ENCODE data around the gene IRAK1. TPM values are rescaled to one million over a fixed set of nuclear protein-coding genes. Genes with fewer than 3 reads are reported as not detected.

The IRAK1 gene
- total and polyA plus RNA-seq, 12 donors: 18.2 to 59.0 (median 27.1) TPM

GRCh38 chrX:154058214-154058997 lies 38.7 kb upstream of the IRAK1 start:
- intact Hi-C loops (cut with DNase I): loop anchor here in 1 of 10 donors (2.0 kb wide), 1 partner anchor 20 kb away; no protein-coding TSS in a partner anchor
- Histone ChIP-seq H3K9me3 (no peaks in the 10 kb centered on the region), H3K27me3 (peaks cover 0 to 57% (median 0%) of the 10 kb centered on the region in 7 donors), H3K4me3 (no peak overlapping the region), H3K36me3 (peaks cover 0 to 25% (median 0%) of the 10 kb centered on the region in 9 donors), H3K27ac (peak overlapping the region in 1 of 10 donors; percentile 6), H3K4me1 (peaks cover 6 to 70% (median 50%) of the 10 kb centered on the region in 9 donors)
- TF ChIP-seq CTCF (IDR thresholded peaks at IDR 0.05): no peak
- no peak for DNase-seq
- ATAC-seq: peak in 1 of 8 donors; percentile 10
- 73 to 79% methylated on average over 11 of the region's 11 CpGs for WGBS, 2 donors

GRCh38 chrX:154057791-154058190 lies 38.1 kb upstream of the IRAK1 start:
- ATAC-seq: no peak
- H3K4me1 ChIP-seq: peaks cover 6 to 64% (median 48%) of the 10 kb centered on the region in 9 donors
- TF ChIP-seq CTCF (IDR thresholded peaks at IDR 0.05): no peak
- H3K36me3 ChIP-seq: peaks cover 0 to 31% (median 0%) of the 10 kb centered on the region in 9 donors
- intact Hi-C loops (cut with DNase I): loop anchor here in 1 of 10 donors (2.0 kb wide), 1 partner anchor 21 kb away; no protein-coding TSS in a partner anchor
- H3K27me3 ChIP-seq: peaks cover 0 to 62% (median 0%) of the 10 kb centered on the region in 7 donors
- H3K9me3 ChIP-seq: no peaks in the 10 kb centered on the region
- no peak for DNase-seq
- 88 to 100% methylated on average over 1 of the region's 1 CpG for WGBS, 2 donors
- no peak overlapping the region for H3K27ac ChIP-seq
- H3K4me3 ChIP-seq: no peak overlapping the region

DNA sequence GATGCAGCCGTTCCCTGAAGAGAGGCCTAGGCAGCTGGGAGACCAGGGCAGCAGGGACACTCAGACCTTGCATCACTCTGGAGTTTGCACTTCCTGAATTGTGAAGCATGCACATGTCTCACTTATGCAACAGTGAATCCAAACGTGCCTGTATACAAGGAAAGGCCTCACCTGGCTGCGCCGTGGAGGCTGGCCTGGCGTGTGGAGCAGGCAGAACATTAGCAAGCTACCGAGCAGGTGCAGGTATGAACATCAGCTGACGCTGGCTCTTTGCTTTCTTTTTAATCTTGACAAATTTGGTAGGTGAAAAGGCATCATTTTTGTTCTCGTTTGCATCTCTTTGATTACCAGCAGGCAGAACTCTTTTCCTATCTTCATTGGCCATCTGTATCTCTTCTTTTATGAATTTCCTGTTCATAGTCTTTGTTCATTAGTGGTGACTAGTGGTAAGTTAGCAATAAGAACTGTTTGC lies 37.1 kb upstream of the IRAK1 start:
- intact Hi-C loops (cut with DNase I): no loop called here
- H3K4me1 ChIP-seq: peaks cover 6 to 56% (median 45%) of the 10 kb centered on the region in 9 donors
- peaks cover 0 to 71% (median 0%) of the 10 kb centered on the region in 7 donors for H3K27me3 ChIP-seq
- peaks cover 0 to 32% (median 0%) of the 10 kb centered on the region in 9 donors for H3K36me3 ChIP-seq
- no peak for TF ChIP-seq CTCF (IDR thresholded peaks at IDR 0.05)
- no peaks in the 10 kb centered on the region for H3K9me3 ChIP-seq
- no peak overlapping the region for H3K4me3 ChIP-seq
- DNase-seq: no peak
- peak in 1 of 8 donors; percentile 56 for ATAC-seq
- peak overlapping the region in 2 of 10 donors; percentile 5 to 31 for H3K27ac ChIP-seq
- WGBS, 2 donors: 59 to 68% methylated on average over 8 of the region's 8 CpGs

DNA sequence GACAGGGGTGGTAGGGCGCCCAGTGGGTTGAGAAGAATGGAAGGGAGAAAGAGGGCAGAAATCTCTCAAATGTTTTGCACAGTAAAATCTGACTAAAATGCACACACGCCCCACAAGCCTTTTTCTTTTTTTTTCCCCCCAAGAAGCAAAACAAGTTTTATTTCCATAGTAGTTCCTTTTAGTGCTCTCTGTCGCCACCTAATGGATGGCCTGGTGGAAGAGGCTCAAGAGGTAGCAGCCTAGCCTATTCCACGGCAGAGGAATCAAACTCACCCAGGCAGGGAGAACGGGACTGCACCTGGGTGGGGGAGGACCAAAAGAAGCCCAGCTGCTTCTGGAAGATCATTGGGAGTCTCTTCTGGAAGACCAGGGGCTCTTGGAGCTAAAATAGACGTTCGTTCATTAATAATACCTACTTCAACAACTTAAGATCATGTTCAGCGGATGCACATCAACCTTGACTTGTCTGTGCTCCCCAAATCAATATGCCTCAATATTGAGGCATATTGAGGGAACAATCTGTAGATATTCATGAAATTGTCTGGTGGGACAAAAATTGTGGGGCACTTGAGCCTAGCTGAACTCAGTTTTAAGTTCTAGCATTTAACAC lies 31.6 kb upstream of the IRAK1 start:
- peak; percentile 42 to 79 (median 65) for TF ChIP-seq CTCF (IDR thresholded peaks at IDR 0.05)
- Histone ChIP-seq H3K4me3 (no peak overlapping the region), H3K36me3 (peaks cover 0 to 38% (median 0%) of the 10 kb centered on the region in 9 donors), H3K4me1 (peaks cover 7 to 57% (median 44%) of the 10 kb centered on the region in 9 donors), H3K27me3 (peaks cover 0 to 70% (median 0%) of the 10 kb centered on the region in 7 donors), H3K9me3 (no peaks in the 10 kb centered on the region), H3K27ac (no peak overlapping the region)
- ATAC-seq (peak in 5 of 8 donors; percentile 51 to 70 (median 67)), DNase-seq (peak; percentile 41 to 69)
- intact Hi-C loops (cut with DNase I): loop anchor here in 3 of 10 donors (5.0 kb wide), 3 partner anchors 34 to 41 kb away; partner anchors contain the start of gene IRAK1 (in 1 of the 3)
- 35% methylated on average over 8 of the region's 8 CpGs for WGBS, 2 donors

All from heart right ventricle (tissue), 16 donors.